GM12878 (cell line): ENCODE data around the gene PARS2. TPM values are rescaled to one million over a fixed set of nuclear protein-coding genes. Genes with fewer than 3 reads are reported as not detected.

Source experiments
- ATAC-seq: fragments of 200-7000 bp; cut with Tn5 transposase; 3 replicates; pipeline ENCODE4 v1.9.1; 2020; ENCODE audit warnings: mild to moderate bottlenecking, moderate library complexity
- BruUV-seq: library from RNA; stranded (reverse); fragments of 400-500 nt; replicated peaks from 2 replicates; lab custom pipeline; 2021; lab: Mats Ljungman, UMichigan
- CTCF ChIA-PET: fragments of 300-600 bp; sonication (Branson Sonifier 250); formaldehyde crosslinking; extraction: SDS; loops from one replicate; lab custom pipeline; 2021; ENCODE audit warnings: inconsistent platforms; lab: Yijun Ruan, JAX
- POLR2A ChIA-PET: fragments of 350-600 bp; formaldehyde crosslinking; extraction: SDS; loops from one replicate; lab custom pipeline; 2021; ENCODE audit warnings: inconsistent platforms; lab: Charles Lee
- RAD21 ChIA-PET: fragments of 300-600 bp; sonication (Branson Sonifier 250); formaldehyde crosslinking; loops from one replicate; lab custom pipeline; 2023; ENCODE audit warnings: antibody characterized with exemption; ENCODE audit not compliant: unreplicated experiment; lab: Charles Lee
- SMC1A ChIA-PET: fragments of 300-600 bp; sonication (Branson Sonifier 250); formaldehyde crosslinking; loops from one replicate; lab custom pipeline; 2023; ENCODE audit not compliant: unreplicated experiment, uncharacterized antibody; lab: Charles Lee
- DNase-seq: peaks from one replicate; pipeline ENCODE4 v3.0.0-alpha.2; 2011; ENCODE audit warnings: low read depth, low spot score
- FAIRE-seq: peaks from 3 replicates; lab custom pipeline; 2011; peaks lifted over from hg19 to GRCh38; lab: Jason Lieb, UNC
- H2AFZ ChIP-seq: 2 replicates; pipeline ENCODE4 v1.6.0; 2011; ENCODE audit warnings: low read depth, low read length, control low read depth; ENCODE audit not compliant: control insufficient read depth
- H3K27ac ChIP-seq: 2 replicates; pipeline ENCODE4 v1.5.1; 2011; ENCODE audit warnings: control low read depth; ENCODE audit not compliant: control insufficient read depth, insufficient read depth
- H3K27me3 ChIP-seq, 2 experiments: replicated peaks in 1 of 2; 2 replicates each; pipeline versions ENCODE4 v1.6.0 to v1.6.1; 2011; ENCODE audit warnings: low read length in 1 of 2; ENCODE audit not compliant: control insufficient read depth in 2 of 2, insufficient read depth in 2 of 2
- H3K36me3 ChIP-seq, 2 experiments: 2 replicates each; pipeline ENCODE4 v1.5.1; 2011; ENCODE audit warnings: low read length in 1 of 2; ENCODE audit not compliant: control insufficient read depth in 2 of 2, insufficient read depth in 2 of 2
- H3K4me1 ChIP-seq: 2 replicates; pipeline ENCODE4 v1.6.1; 2011; ENCODE audit warnings: mild to moderate bottlenecking, low read length, moderate library complexity, mixed read lengths; ENCODE audit not compliant: control insufficient read depth, insufficient read depth
- H3K4me2 ChIP-seq: 2 replicates; pipeline ENCODE4 v1.6.0; 2011; ENCODE audit warnings: control low read depth; ENCODE audit not compliant: control insufficient read depth, insufficient read depth
- H3K4me3 ChIP-seq: fragments of 200-600 bp; sonication (generic); 2 replicates; pipeline ENCODE4 v1.5.1; 2016
- H3K79me2 ChIP-seq: 2 replicates; pipeline ENCODE4 v1.6.0; 2011; ENCODE audit warnings: low read length; ENCODE audit not compliant: control insufficient read depth, insufficient read depth
- H3K9ac ChIP-seq: 2 replicates; pipeline ENCODE4 v1.8.0; 2011; ENCODE audit warnings: low read length, control low read depth, mixed read lengths; ENCODE audit not compliant: control insufficient read depth, insufficient read depth
- H3K9me3 ChIP-seq: replicated peaks from 3 replicates; pipeline ENCODE4 v1.5.1; 2011; ENCODE audit warnings: mild to moderate bottlenecking, low read length; ENCODE audit not compliant: control insufficient read depth, insufficient read depth
- H4K20me1 ChIP-seq: 2 replicates; pipeline ENCODE4 v1.6.0; 2011; ENCODE audit not compliant: control insufficient read depth, insufficient read depth
- DPF2 ChIP-seq: fragments of 450-650 bp; IDR thresholded peaks from 2 replicates; pipeline ENCODE4 v1.6.1; 2017; ENCODE audit warnings: mild to moderate bottlenecking
- IKZF2 ChIP-seq, 2 experiments: fragments of 450-650 bp; IDR thresholded peaks; 2 replicates each; pipeline ENCODE4 v1.6.1; 2017; ENCODE audit warnings: mild to moderate bottlenecking in 2 of 2, moderate library complexity in 2 of 2
- KLF5 ChIP-seq: fragments of 450-650 bp; IDR thresholded peaks from 2 replicates; pipeline ENCODE4 v1.6.1; 2014; ENCODE audit warnings: mild to moderate bottlenecking; ENCODE audit not compliant: partially characterized antibody
- NFYB ChIP-seq: IDR thresholded peaks from 2 replicates; pipeline ENCODE4 v1.6.1; 2011; ENCODE audit warnings: low read depth, mild to moderate bottlenecking, low read length, improper control_type of control experiment, moderate library complexity; ENCODE audit not compliant: insufficient read depth
- NR2C1 ChIP-seq: fragments of 450-650 bp; IDR thresholded peaks from 2 replicates; pipeline ENCODE4 v1.6.1; 2017; ENCODE audit warnings: antibody characterized with exemption, mild to moderate bottlenecking, moderate library complexity
- POLR2AphosphoS2 ChIP-seq: IDR thresholded peaks from 2 replicates; pipeline ENCODE4 v1.6.1; 2011; ENCODE audit warnings: low read depth, mild to moderate bottlenecking, low read length, improper control_type of control experiment, moderate library complexity
- ZNF622 ChIP-seq: fragments of 450-650 bp; IDR thresholded peaks from 2 replicates; pipeline ENCODE4 v1.6.1; 2017; ENCODE audit warnings: mild to moderate bottlenecking, inconsistent platforms
- in situ Hi-C: fragments of 300-500 bp; cut with MboI; formaldehyde crosslinking; loops from 9 replicates; pipeline ENCODE4 v1.14.3; 2018; ENCODE audit warnings: mixed read lengths
- intact Hi-C: fragments of 100-400 bp; cut with micrococcal nuclease; formaldehyde crosslinking; loops from one replicate; pipeline ENCODE4 v1.14.2; 2022; ENCODE audit not compliant: unreplicated experiment
- polyA plus RNA-seq, 11 experiments: library from polyadenylated mRNA; depleted of rRNA in 4 of 11; unstranded in 6 of 11; stranded (reverse) in 5 of 11; fragments of >200 nt; fragmentation: Nextera tagmentation in 4 of 11; fragmentation: Illumina TruSeq in 1 of 11; extraction: Ambion mirVana in 4 of 11; extraction: Trizol in 1 of 11; gene quantifications; 1 replicate in 1 of 11; 2 replicates in 10 of 11; pipeline versions ENCODE4 v1.2.1 to v1.2.3, GENCODE V29; 2011 to 2016; ENCODE audit warnings: inconsistent platforms in 2 of 11, missing spikeins in 2 of 11, low read depth in 1 of 11
- total RNA-seq, 4 experiments: library from RNA; depleted of rRNA in 3 of 4; stranded (reverse); fragments of >200 nt in 3 of 4; fragmentation: Illumina TruSeq in 1 of 4; extraction: Trizol in 1 of 4; gene quantifications; 2 replicates each; pipeline versions ENCODE4 v1.2.1 to v1.2.3, GENCODE V29; 2013 to 2021
- TF ChIP-seq, protein P1 (sequence below): IDR thresholded peaks from 2 replicates; pipeline ENCODE4 v1.6.1; 2012; ENCODE audit warnings: low read length, inconsistent platforms
- TF ChIP-seq, protein P2 (sequence below): fragments of 450-650 bp; IDR thresholded peaks from 2 replicates; pipeline ENCODE4 v1.6.1; 2017; ENCODE audit warnings: mild to moderate bottlenecking, moderate library complexity
- TF ChIP-seq, protein P3 (sequence below): IDR thresholded peaks from 2 replicates; pipeline ENCODE4 v1.6.1; 2012; ENCODE audit warnings: low read depth, low read length, improper control_type of control experiment

PARS2 gene
- total and polyA plus RNA-seq, 10 of the 15 experiments (the other 5 are each of a cell fraction or from before 2014, with no cell fraction given), result 3.7 to 12.2 (median 5.9) TPM

DNA sequence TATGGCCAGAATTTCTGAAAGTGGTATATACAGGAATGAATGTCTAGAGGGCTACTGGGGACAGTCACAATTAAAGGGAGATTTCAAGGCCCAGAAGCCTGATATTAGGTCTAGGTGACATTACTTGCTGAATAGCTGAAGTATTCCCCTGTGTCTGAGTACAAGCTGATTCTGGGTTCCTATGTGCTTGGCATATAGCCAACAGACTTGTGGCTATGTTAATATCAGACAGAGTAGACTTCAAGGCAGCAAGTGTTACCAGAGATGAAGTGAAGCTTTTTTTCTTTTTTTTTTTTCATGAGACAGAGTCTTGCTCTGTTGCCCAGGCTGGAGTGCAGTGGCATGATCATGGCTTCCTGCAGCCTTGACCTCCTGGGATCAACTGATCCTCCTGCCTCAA lies 40.3 kb downstream of the PARS2 start:
- Histone ChIP-seq H2AFZ (no peak overlapping the region), H3K9ac (no peak overlapping the region), H3K9me3 (no peaks in the 10 kb centered on the region; the same call in 2 of the 3 replicates), H3K4me2 (no peak overlapping the region), H3K79me2 (no peaks in the 10 kb centered on the region; the same call in 1 of the 2 replicates), H3K4me1 (no peaks in the 10 kb centered on the region), H3K27ac (no peak overlapping the region), H3K36me3 (peaks cover 0 to 24% of the 10 kb centered on the region in 2 experiments), H3K4me3 (no peak overlapping the region), H3K27me3 (no peaks in the 10 kb centered on the region), H4K20me1 (no peaks in the 10 kb centered on the region)
- CTCF ChIA-PET, result interaction anchor here (0.9 to 1.2 kb wide), 2 partner anchors 9 to 11 kb away, joined by 3 to 4 read pairs; no protein-coding TSS in a partner anchor
- ATAC-seq (no peak), DNase-seq (no peak), FAIRE-seq (no peak)
- POLR2A ChIA-PET, result interaction anchor here (0.5 to 1.0 kb wide), 2 partner anchors 10 to 173 kb away, joined by 3 read pairs; no protein-coding TSS in a partner anchor
- in situ Hi-C loops, result no loop called here
- TF ChIP-seq NFYB (no peak), KLF5 (no peak), ZNF622 (no peak), NR2C1 (no peak), POLR2AphosphoS2 (no peak), IKZF2 (IDR thresholded peaks at IDR 0.05) (no peak), DPF2 (no peak)
- TF ChIP-seq, protein P1, sequence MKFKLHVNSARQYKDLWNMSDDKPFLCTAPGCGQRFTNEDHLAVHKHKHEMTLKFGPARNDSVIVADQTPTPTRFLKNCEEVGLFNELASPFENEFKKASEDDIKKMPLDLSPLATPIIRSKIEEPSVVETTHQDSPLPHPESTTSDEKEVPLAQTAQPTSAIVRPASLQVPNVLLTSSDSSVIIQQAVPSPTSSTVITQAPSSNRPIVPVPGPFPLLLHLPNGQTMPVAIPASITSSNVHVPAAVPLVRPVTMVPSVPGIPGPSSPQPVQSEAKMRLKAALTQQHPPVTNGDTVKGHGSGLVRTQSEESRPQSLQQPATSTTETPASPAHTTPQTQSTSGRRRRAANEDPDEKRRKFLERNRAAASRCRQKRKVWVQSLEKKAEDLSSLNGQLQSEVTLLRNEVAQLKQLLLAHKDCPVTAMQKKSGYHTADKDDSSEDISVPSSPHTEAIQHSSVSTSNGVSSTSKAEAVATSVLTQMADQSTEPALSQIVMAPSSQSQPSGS, result no peak
- TF ChIP-seq, protein P2, sequence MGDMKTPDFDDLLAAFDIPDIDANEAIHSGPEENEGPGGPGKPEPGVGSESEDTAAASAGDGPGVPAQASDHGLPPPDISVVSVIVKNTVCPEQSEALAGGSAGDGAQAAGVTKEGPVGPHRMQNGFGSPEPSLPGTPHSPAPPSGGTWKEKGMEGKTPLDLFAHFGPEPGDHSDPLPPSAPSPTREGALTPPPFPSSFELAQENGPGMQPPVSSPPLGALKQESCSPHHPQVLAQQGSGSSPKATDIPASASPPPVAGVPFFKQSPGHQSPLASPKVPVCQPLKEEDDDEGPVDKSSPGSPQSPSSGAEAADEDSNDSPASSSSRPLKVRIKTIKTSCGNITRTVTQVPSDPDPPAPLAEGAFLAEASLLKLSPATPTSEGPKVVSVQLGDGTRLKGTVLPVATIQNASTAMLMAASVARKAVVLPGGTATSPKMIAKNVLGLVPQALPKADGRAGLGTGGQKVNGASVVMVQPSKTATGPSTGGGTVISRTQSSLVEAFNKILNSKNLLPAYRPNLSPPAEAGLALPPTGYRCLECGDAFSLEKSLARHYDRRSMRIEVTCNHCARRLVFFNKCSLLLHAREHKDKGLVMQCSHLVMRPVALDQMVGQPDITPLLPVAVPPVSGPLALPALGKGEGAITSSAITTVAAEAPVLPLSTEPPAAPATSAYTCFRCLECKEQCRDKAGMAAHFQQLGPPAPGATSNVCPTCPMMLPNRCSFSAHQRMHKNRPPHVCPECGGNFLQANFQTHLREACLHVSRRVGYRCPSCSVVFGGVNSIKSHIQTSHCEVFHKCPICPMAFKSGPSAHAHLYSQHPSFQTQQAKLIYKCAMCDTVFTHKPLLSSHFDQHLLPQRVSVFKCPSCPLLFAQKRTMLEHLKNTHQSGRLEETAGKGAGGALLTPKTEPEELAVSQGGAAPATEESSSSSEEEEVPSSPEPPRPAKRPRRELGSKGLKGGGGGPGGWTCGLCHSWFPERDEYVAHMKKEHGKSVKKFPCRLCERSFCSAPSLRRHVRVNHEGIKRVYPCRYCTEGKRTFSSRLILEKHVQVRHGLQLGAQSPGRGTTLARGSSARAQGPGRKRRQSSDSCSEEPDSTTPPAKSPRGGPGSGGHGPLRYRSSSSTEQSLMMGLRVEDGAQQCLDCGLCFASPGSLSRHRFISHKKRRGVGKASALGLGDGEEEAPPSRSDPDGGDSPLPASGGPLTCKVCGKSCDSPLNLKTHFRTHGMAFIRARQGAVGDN, result no peak
- TF ChIP-seq, protein P3, sequence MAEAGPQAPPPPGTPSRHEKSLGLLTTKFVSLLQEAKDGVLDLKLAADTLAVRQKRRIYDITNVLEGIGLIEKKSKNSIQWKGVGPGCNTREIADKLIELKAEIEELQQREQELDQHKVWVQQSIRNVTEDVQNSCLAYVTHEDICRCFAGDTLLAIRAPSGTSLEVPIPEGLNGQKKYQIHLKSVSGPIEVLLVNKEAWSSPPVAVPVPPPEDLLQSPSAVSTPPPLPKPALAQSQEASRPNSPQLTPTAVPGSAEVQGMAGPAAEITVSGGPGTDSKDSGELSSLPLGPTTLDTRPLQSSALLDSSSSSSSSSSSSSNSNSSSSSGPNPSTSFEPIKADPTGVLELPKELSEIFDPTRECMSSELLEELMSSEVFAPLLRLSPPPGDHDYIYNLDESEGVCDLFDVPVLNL, result no peak
- intact Hi-C loops, result no loop called here
- SMC1A ChIA-PET, result interaction anchor here (1.0 kb wide), 1 partner anchor 51 kb away, joined by 3 read pairs; no protein-coding TSS in a partner anchor
- RAD21 ChIA-PET, result no interaction called here
- BruUV-seq, result no TSS peak
